Spinal cord (tissue), 10 donors: Measurements from ENCODE around the gene PCMTD2. TPM values are rescaled to one million over a fixed set of nuclear protein-coding genes. Genes with fewer than 3 reads are reported as not detected.

ENCODE experiments used
- DNase-seq, 6 donors: peaks; one replicate each; pipeline versions ENCODE4 v3.0.0 to v3.0.0-alpha.2; 2013 to 2015; ENCODE audit warnings: low spot score in 6 of 6, low read depth in 4 of 6
- H3K27ac ChIP-seq: one replicate; pipeline ENCODE4 v1.5.1; 2013; ENCODE audit warnings: low read depth, low read length, control low read depth
- H3K27me3 ChIP-seq: one replicate; pipeline ENCODE4 v1.6.1; 2013; ENCODE audit warnings: low read length; ENCODE audit not compliant: control insufficient read depth, insufficient read depth
- H3K36me3 ChIP-seq: one replicate; pipeline ENCODE4 v1.6.1; 2013; ENCODE audit warnings: low read length; ENCODE audit not compliant: control insufficient read depth, insufficient read depth
- H3K4me1 ChIP-seq: one replicate; pipeline ENCODE4 v1.6.1; 2013; ENCODE audit warnings: low read length; ENCODE audit not compliant: control insufficient read depth, insufficient read depth
- H3K4me3 ChIP-seq: one replicate; pipeline ENCODE4 v1.5.1; 2013; ENCODE audit warnings: low read depth, low read length, control low read depth
- H3K9me3 ChIP-seq: one replicate; pipeline ENCODE4 v1.6.1; 2013; ENCODE audit warnings: low read length; ENCODE audit not compliant: control insufficient read depth, insufficient read depth
- WGBS: methylation state at CpG from one replicate; pipeline ENCODE4 v1.1.5; 2013; ENCODE audit warnings: missing lambda C conversion rate; ENCODE audit not compliant: insufficient coverage; 5-methylcytosine and 5-hydroxymethylcytosine counted together
- polyA plus RNA-seq, 2 donors: library from polyadenylated mRNA; unstranded; fragments of 120-200 nt; gene quantifications; one replicate each; pipeline ENCODE4 v1.2.1, GENCODE V29; 2013; ENCODE audit not compliant: insufficient read length in 2 of 2
- total RNA-seq, 2 donors: library from RNA; depleted of rRNA in 1 of 2; stranded (reverse); fragments of 120-200 nt in 1 of 2; fragments of >200 nt in 1 of 2; gene quantifications; one replicate each; pipeline versions ENCODE4 v1.2.3 to v1.2.4, GENCODE V29; 2013 to 2014
- donor health status: healthy.

PCMTD2 gene
- total and polyA plus RNA-seq, 4 donors = 79.6 to 112 (median 91.5) TPM

- H3K4me3 ChIP-seq = no peak overlapping the region
- H3K4me1 ChIP-seq = peaks cover 12% of the 10 kb centered on the region
- H3K27me3 ChIP-seq = no peaks in the 10 kb centered on the region
- H3K36me3 ChIP-seq = peaks cover 35% of the 10 kb centered on the region
- WGBS = 75% methylated on average over 2 of the region's 5 CpGs
- no peak overlapping the region for H3K27ac ChIP-seq
- no peak for DNase-seq
- H3K9me3 ChIP-seq = no peaks in the 10 kb centered on the region
These were observed 11.4 kb downstream of the PCMTD2 start for GRCh38 chr20:64266988-64267387.

GRCh38 chr20:64268174-64268573 lies 12.6 kb downstream of the PCMTD2 start:
- H3K4me1 ChIP-seq = peaks cover 8% of the 10 kb centered on the region
- H3K36me3 ChIP-seq = peaks cover 29% of the 10 kb centered on the region
- 76% methylated on average over 8 of the region's 10 CpGs for WGBS

GRCh38 chr20:64269604-64270411 lies 14.3 kb downstream of the PCMTD2 start:
- no peak overlapping the region for H3K4me3 ChIP-seq

More at GRCh38 chr20:64268174-64268573, 12.6 kb downstream of the PCMTD2 start:
- H3K27me3 ChIP-seq = no peaks in the 10 kb centered on the region
- H3K27ac ChIP-seq = no peak overlapping the region
- H3K9me3 ChIP-seq = no peaks in the 10 kb centered on the region
- H3K4me3 ChIP-seq = no peak overlapping the region
- no peak for DNase-seq

GRCh38 chr20:64271636-64272035 lies 16.1 kb downstream of the PCMTD2 start:
- DNase-seq = no peak
- Histone ChIP-seq H3K4me1 (peaks cover 12% of the 10 kb centered on the region), H3K9me3 (no peaks in the 10 kb centered on the region), H3K27me3 (no peaks in the 10 kb centered on the region), H3K4me3 (no peak overlapping the region), H3K27ac (no peak overlapping the region), H3K36me3 (peaks cover 26% of the 10 kb centered on the region)
- 87% methylated on average over 11 of the region's 11 CpGs for WGBS

More at GRCh38 chr20:64269604-64270411, 14.3 kb downstream of the PCMTD2 start:
- Histone ChIP-seq H3K27me3 (no peaks in the 10 kb centered on the region), H3K9me3 (no peaks in the 10 kb centered on the region), H3K36me3 (peaks cover 33% of the 10 kb centered on the region), H3K4me1 (peaks cover 12% of the 10 kb centered on the region), H3K27ac (no peak overlapping the region)
- DNase-seq = no peak
- 95% methylated on average over 53 of the region's 53 CpGs for WGBS

- no peak overlapping the region for H3K4me3 ChIP-seq
- no peaks in the 10 kb centered on the region for H3K9me3 ChIP-seq
- WGBS = 80% methylated on average over 16 of the region's 19 CpGs
- H3K36me3 ChIP-seq = peaks cover 25% of the 10 kb centered on the region
- no peak overlapping the region for H3K27ac ChIP-seq
- H3K4me1 ChIP-seq = peaks cover 11% of the 10 kb centered on the region
- DNase-seq = peak in 1 of 6 donors; percentile 31
- no peaks in the 10 kb centered on the region for H3K27me3 ChIP-seq
These were observed 17.6 kb downstream of the PCMTD2 start for GRCh38 chr20:64273109-64273508.

- WGBS = 98% methylated on average over 7 of the region's 7 CpGs
- Histone ChIP-seq H3K36me3 (peaks cover 4% of the 10 kb centered on the region), H3K27ac (no peak overlapping the region), H3K4me1 (peaks cover 5% of the 10 kb centered on the region), H3K9me3 (no peaks in the 10 kb centered on the region), H3K27me3 (no peaks in the 10 kb centered on the region), H3K4me3 (no peak overlapping the region)
- DNase-seq = no peak
These were observed 21.3 kb downstream of the PCMTD2 start for GRCh38 chr20:64276817-64277216.

GRCh38 chr20:64277571-64278316 lies 22.2 kb downstream of the PCMTD2 start:
- Histone ChIP-seq H3K9me3 (no peaks in the 10 kb centered on the region), H3K27ac (no peak overlapping the region), H3K36me3 (peaks cover 3% of the 10 kb centered on the region), H3K27me3 (no peaks in the 10 kb centered on the region), H3K4me3 (no peak overlapping the region), H3K4me1 (peaks cover 3% of the 10 kb centered on the region)
- 91% methylated on average over 9 of the region's 10 CpGs for WGBS
- DNase-seq = no peak

GRCh38 chr20:64278317-64278681 lies 22.8 kb downstream of the PCMTD2 start:
- DNase-seq = no peak
- no peak overlapping the region for H3K27ac ChIP-seq
- peaks cover 3% of the 10 kb centered on the region for H3K4me1 ChIP-seq
- H3K4me3 ChIP-seq = no peak overlapping the region
- peaks cover 3% of the 10 kb centered on the region for H3K36me3 ChIP-seq
- 90% methylated on average over 4 of the region's 4 CpGs for WGBS
- no peaks in the 10 kb centered on the region for H3K9me3 ChIP-seq
- H3K27me3 ChIP-seq = no peaks in the 10 kb centered on the region

GRCh38 chr20:64279826-64280459 lies 24.4 kb downstream of the PCMTD2 start:
- no peak overlapping the region for H3K4me3 ChIP-seq
- no peaks in the 10 kb centered on the region for H3K27me3 ChIP-seq
- no peak for DNase-seq
- WGBS = 97% methylated on average over 4 of the region's 7 CpGs
- H3K9me3 ChIP-seq = no peaks in the 10 kb centered on the region
- no peak overlapping the region for H3K27ac ChIP-seq
- H3K4me1 ChIP-seq = no peaks in the 10 kb centered on the region
- H3K36me3 ChIP-seq = no peaks in the 10 kb centered on the region
